HUES6 (cell line): ENCODE measurements around the gene ARHGAP35.
"Not testable (repeated sequence)": the region's sequence is repeated elsewhere in the genome, so short reads cannot be mapped to it uniquely, and the experiment has no call there.

Experiments
- H3K27ac ChIP-seq: 2 replicates; pipeline ENCODE4 v1.7.0; 2013; ENCODE audit warnings: low read depth, mild to moderate bottlenecking, low read length, inconsistent platforms
- H3K27me3 ChIP-seq: 2 replicates; pipeline ENCODE4 v1.6.1; 2013; ENCODE audit warnings: low read length; ENCODE audit not compliant: control insufficient read depth, insufficient read depth
- H3K36me3 ChIP-seq: 2 replicates; pipeline ENCODE4 v1.6.1; 2013; ENCODE audit warnings: low read length; ENCODE audit not compliant: control insufficient read depth, insufficient read depth
- H3K4me1 ChIP-seq: 2 replicates; pipeline ENCODE4 v1.6.1; 2013; ENCODE audit warnings: low read length; ENCODE audit not compliant: control insufficient read depth, insufficient read depth
- H3K4me3 ChIP-seq: 2 replicates; pipeline ENCODE4 v1.5.1; 2013; ENCODE audit warnings: low read depth, low read length
- H3K9ac ChIP-seq: one replicate; pipeline ENCODE4 v1.6.1; 2013; ENCODE audit warnings: mild to moderate bottlenecking, low read length
- H3K9me3 ChIP-seq: 2 replicates; pipeline ENCODE4 v1.6.1; 2013; ENCODE audit warnings: low read depth, low read length; ENCODE audit not compliant: control insufficient read depth, insufficient read depth

ARHGAP35 gene

GRCh38 chr19:46860846-46861690, at the start of gene ARHGAP35:
Gene ARHGAP35 (plus strand): TSS chr19:46860997. CDS start chr19:46918676, 57,679 bp downstream.
- H3K9ac ChIP-seq, result peak within 1 kb of the TSS; percentile 100
- H3K27me3 ChIP-seq, result no peaks in the 10 kb centered on the region
- peak within 1 kb of the TSS; percentile 97 for H3K4me3 ChIP-seq
- peaks cover 39% of the 10 kb centered on the region for H3K4me1 ChIP-seq
- H3K36me3 ChIP-seq, result peaks cover 3% of the 10 kb centered on the region; the same call in 1 of the 2 replicates
- peak within 1 kb of the TSS; percentile 98 for H3K27ac ChIP-seq
- no peaks in the 10 kb centered on the region for H3K9me3 ChIP-seq

GRCh38 chr19:46812977-46813838, 47.6 kb upstream of the ARHGAP35 start:
- Histone ChIP-seq H3K27ac (no peak overlapping the region), H3K4me1 (peaks cover 11% of the 10 kb centered on the region), H3K9ac (no peak overlapping the region), H3K36me3 (no peaks in the 10 kb centered on the region), H3K9me3 (no peaks in the 10 kb centered on the region), H3K27me3 (no peaks in the 10 kb centered on the region), H3K4me3 (no peak overlapping the region)

GRCh38 chr19:46813839-46814358, 46.9 kb upstream of the ARHGAP35 start:
- no peak overlapping the region for H3K4me3 ChIP-seq
- no peak overlapping the region for H3K9ac ChIP-seq
- no peaks in the 10 kb centered on the region for H3K27me3 ChIP-seq
- H3K36me3 ChIP-seq, result no peaks in the 10 kb centered on the region
- no peak overlapping the region for H3K27ac ChIP-seq
- H3K4me1 ChIP-seq, result peaks cover 11% of the 10 kb centered on the region
- no peaks in the 10 kb centered on the region for H3K9me3 ChIP-seq

DNA sequence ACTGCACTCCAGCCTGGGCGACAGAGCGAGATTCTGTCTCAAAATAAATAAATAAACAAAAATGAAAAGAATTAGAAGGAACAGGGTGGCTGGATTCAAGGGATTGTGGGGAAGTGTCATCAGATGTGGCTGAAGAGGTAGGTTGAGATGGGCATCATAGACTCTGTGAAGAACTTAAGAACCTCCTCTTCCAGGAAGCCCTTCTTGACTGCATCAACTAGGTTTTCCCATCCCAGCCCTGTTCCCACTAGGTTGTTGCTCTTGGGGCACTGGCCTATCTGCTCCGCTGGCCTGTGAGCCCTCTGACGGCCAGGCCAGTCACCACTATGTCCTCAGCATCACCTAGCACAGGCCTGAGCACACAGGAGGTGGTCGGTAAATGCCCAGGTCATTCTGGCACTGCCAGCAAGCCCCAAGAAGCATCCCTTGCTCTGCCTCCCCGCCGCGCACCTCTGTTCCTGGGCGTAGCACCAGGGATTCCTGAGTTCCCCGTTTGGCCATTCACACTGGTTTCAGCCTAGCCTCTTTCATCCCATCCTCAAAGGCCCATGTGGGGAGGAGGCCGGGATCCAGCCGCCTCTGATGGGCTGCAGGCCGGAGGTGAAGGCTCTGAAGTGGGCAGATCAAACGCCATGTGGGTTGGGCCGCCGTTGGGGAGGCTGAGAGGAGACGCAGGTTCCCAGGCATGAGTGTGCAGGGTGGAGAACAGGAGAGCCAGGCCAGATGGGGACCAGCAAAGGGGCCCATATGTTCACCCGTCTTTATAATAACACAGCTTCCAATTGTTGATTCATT, 44.8 kb upstream of the ARHGAP35 start:
- no peaks in the 10 kb centered on the region for H3K9me3 ChIP-seq
- no peak overlapping the region for H3K27ac ChIP-seq
- H3K4me3 ChIP-seq, result no peak overlapping the region
- no peak overlapping the region for H3K9ac ChIP-seq
- H3K36me3 ChIP-seq, result no peaks in the 10 kb centered on the region
- H3K27me3 ChIP-seq, result no peaks in the 10 kb centered on the region
- peaks cover 11% of the 10 kb centered on the region for H3K4me1 ChIP-seq

- Histone ChIP-seq H3K4me3 (no peak overlapping the region), H3K4me1 (no peaks in the 10 kb centered on the region; the same call in 1 of the 2 replicates), H3K27me3 (no peaks in the 10 kb centered on the region), H3K9ac (no peak overlapping the region), H3K9me3 (no peaks in the 10 kb centered on the region), H3K36me3 (no peaks in the 10 kb centered on the region), H3K27ac (no peak overlapping the region)
Measured at GRCh38 chr19:46818812-46819211, 42.0 kb upstream of the ARHGAP35 start.

GRCh38 chr19:46821512-46822409, 39.0 kb upstream of the ARHGAP35 start:
- H3K27me3 ChIP-seq, result no peaks in the 10 kb centered on the region
- H3K9ac ChIP-seq, result no peak overlapping the region
- no peak overlapping the region for H3K27ac ChIP-seq
- no peak overlapping the region for H3K4me3 ChIP-seq
- no peaks in the 10 kb centered on the region for H3K36me3 ChIP-seq
- H3K9me3 ChIP-seq, result no peaks in the 10 kb centered on the region
- no peaks in the 10 kb centered on the region; the same call in 1 of the 2 replicates for H3K4me1 ChIP-seq

DNA sequence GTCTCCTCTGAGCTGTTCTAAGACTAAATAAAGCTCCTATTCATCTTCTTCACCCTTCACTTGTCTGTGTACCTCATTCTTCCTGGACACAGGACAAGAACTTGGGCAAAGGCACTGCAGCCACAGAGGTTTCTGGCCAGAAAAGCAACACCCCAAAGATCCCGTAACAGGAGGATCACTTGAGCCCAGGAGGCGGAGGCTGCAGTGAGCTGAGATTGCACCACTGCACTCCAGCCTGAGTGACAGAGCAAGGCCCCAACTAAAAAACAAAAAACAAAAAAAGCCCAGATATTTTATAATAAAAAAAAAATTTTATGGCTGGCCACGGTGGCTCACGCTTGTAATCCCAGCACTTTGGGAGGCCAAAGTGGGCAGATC, 38.4 kb upstream of the ARHGAP35 start:
- not testable (repeated sequence) for H3K9ac ChIP-seq

DNA sequence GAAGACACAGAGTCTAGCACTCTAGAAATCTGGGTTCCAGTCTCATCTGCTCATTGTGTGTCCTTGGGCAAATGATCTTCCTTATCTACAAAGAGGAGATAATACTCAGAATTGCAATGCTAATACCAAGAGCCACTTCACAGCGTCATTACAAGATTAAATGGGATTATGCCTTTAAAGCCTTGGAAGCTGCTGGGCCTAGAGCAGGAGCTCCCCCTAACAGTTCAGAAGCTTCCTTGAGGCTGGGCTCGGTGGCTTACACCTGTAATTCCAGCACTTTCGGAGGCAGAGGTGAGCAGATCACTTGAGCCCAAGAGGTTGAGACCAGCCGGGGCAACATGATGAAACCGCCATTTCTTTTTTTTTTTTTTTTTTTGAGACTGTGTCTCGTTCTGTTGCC, 37.7 kb upstream of the ARHGAP35 start:
- H3K4me3 ChIP-seq, result no peak overlapping the region
- no peaks in the 10 kb centered on the region for H3K36me3 ChIP-seq
- H3K27ac ChIP-seq, result no peak overlapping the region
- no peaks in the 10 kb centered on the region; the same call in 1 of the 2 replicates for H3K4me1 ChIP-seq
- no peaks in the 10 kb centered on the region for H3K27me3 ChIP-seq
- no peaks in the 10 kb centered on the region for H3K9me3 ChIP-seq
- no peak overlapping the region for H3K9ac ChIP-seq

More for the DNA sequence above, 38.4 kb upstream of the ARHGAP35 start:
- H3K27me3 ChIP-seq, H3K36me3 ChIP-seq, H3K4me1 ChIP-seq, H3K4me3 ChIP-seq, H3K27ac ChIP-seq, H3K9me3 ChIP-seq: not testable (repeated sequence)

DNA sequence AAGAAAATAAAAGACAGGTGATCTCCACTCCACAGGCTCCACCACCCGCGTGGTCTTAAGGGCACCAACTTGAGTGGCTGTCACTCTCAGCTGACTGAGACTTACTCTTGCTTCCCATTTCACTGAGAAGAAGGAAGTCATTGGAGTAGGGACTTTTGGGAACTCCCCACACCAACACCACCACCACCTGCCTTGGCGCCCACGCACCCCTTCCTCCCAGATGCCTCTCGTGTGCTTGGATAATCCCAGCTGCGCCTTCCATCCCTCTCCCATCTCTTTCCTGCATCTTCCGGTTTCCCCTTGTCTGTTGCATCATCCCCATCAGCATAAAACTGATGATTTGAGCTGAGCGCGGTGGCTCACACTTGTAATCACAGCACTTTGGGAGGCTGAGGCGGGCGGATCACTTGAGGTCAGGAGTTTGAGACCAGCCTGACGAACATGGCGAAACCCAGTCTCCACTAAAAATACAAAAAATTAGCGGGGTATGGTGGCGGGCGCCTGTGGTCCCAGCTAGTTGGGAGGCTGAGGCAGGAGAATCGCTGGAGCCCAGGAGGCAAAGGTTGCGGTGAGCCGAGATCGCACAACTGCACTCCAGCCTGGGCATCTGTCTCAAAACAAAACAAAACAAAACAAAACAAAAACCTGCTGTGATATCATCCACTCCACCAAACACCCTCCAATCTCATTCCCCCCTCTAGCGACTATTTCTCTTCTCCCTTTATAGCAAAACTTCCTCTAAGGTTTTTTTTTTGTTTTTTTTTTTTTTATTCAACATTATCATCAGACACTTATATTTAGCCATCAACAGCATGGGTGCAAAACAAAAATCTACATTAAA, 35.7 kb upstream of the ARHGAP35 start:
- Histone ChIP-seq H3K36me3 (no peaks in the 10 kb centered on the region), H3K27me3 (no peaks in the 10 kb centered on the region), H3K9me3 (no peaks in the 10 kb centered on the region), H3K4me1 (no peaks in the 10 kb centered on the region; the same call in 1 of the 2 replicates), H3K27ac (no peak overlapping the region), H3K9ac (no peak overlapping the region), H3K4me3 (no peak overlapping the region)
